ENCODE data around the gene BASP1.

The BASP1 gene

DNA sequence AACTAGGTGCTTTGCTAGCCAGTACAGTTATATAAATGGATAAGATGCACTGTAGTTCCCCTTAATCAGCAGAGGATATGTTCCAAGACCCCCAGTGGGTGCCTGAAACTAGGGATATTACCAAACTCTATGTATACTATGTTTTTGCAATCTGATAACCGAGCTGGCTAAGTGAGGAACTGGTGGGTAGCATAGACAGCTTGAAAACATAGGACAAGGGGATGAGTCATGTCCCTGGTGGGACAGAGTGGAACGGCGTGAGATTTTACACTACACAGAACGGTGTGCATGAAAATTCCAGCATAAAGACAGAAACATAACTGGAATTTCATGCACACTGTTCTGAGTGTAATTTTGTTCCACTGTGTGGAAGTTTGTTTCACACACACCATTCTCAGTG, 86.9 kb downstream of the BASP1 start:
- CTCF ChIA-PET = interaction anchor here (0.6 to 2.9 kb wide), 3 partner anchors 32 to 499 kb away, joined by 3 to 16 read pairs (median 3); no protein-coding TSS in a partner anchor
- Histone ChIP-seq H3K9me3 (ENCODE audit: control insufficient read depth, insufficient read depth, low read depth, low read length) (no peaks in the 10 kb centered on the region), H3K4me1 (ENCODE audit: control insufficient read depth, insufficient read depth, low read length) (peaks cover 32% of the 10 kb centered on the region), H3K4me3 (ENCODE audit: low read depth, low read length) (no peak overlapping the region), H3K36me3 (ENCODE audit: control insufficient read depth in 2 of 2, insufficient read depth in 1 of 2, low read length in 2 of 2) (no peaks in the 10 kb centered on the region), H3K27ac (ENCODE audit: extremely low read depth, low read depth, low read length) (peak overlapping the region; percentile 46; the same call in 1 of the 2 replicates)
- POLR2A ChIA-PET = interaction anchor here (2.8 to 3.1 kb wide), 2 partner anchors 75 to 87 kb away, joined by 14 to 25 read pairs; partner anchors contain the start of gene BASP1
- TF ChIP-seq ZIC2 (tag by site-specific recombination; IDR thresholded peaks at IDR 0.05) (peak; percentile 29; the same call in 1 of the 2 replicates), ZNF366 (tag by site-specific recombination; conservative IDR thresholded peaks at IDR 0.05) (peak; percentile 57), ZBTB17 (tag by site-specific recombination; IDR thresholded peaks at IDR 0.05) (peak; percentile 55), IKZF3 (tag by site-specific recombination; IDR thresholded peaks at IDR 0.05) (peak; percentile 40; the same call in 1 of the 2 replicates), KLF9 (tag by site-specific recombination; IDR thresholded peaks at IDR 0.05; ENCODE audit: low read depth) (no peak), BCL11A (tag by site-specific recombination; IDR thresholded peaks at IDR 0.05; ENCODE audit: low read depth) (no peak), ZNF600 (tag by site-specific recombination; IDR thresholded peaks at IDR 0.05) (peak; percentile 78), YY1 (tag by site-specific recombination; IDR thresholded peaks at IDR 0.05) (no peak), SP7 (tag by site-specific recombination; IDR thresholded peaks at IDR 0.05) (peak; percentile 48; the same call in 1 of the 2 replicates), ZEB2 (tag by site-specific recombination; IDR thresholded peaks at IDR 0.05) (peak; percentile 77)
- TF ChIP-seq, protein P1, sequence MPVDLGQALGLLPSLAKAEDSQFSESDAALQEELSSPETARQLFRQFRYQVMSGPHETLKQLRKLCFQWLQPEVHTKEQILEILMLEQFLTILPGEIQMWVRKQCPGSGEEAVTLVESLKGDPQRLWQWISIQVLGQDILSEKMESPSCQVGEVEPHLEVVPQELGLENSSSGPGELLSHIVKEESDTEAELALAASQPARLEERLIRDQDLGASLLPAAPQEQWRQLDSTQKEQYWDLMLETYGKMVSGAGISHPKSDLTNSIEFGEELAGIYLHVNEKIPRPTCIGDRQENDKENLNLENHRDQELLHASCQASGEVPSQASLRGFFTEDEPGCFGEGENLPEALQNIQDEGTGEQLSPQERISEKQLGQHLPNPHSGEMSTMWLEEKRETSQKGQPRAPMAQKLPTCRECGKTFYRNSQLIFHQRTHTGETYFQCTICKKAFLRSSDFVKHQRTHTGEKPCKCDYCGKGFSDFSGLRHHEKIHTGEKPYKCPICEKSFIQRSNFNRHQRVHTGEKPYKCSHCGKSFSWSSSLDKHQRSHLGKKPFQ (tag by site-specific recombination; IDR thresholded peaks at IDR 0.05) = 0 out of 2 replicates have a peak, but pooled peaks have one; percentile 10
- TF ChIP-seq, protein P2, sequence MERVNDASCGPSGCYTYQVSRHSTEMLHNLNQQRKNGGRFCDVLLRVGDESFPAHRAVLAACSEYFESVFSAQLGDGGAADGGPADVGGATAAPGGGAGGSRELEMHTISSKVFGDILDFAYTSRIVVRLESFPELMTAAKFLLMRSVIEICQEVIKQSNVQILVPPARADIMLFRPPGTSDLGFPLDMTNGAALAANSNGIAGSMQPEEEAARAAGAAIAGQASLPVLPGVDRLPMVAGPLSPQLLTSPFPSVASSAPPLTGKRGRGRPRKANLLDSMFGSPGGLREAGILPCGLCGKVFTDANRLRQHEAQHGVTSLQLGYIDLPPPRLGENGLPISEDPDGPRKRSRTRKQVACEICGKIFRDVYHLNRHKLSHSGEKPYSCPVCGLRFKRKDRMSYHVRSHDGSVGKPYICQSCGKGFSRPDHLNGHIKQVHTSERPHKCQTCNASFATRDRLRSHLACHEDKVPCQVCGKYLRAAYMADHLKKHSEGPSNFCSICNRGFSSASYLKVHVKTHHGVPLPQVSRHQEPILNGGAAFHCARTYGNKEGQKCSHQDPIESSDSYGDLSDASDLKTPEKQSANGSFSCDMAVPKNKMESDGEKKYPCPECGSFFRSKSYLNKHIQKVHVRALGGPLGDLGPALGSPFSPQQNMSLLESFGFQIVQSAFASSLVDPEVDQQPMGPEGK (tag by site-specific recombination; IDR thresholded peaks at IDR 0.05) = peak; percentile 26; the same call in 1 of the 2 replicates

DNA sequence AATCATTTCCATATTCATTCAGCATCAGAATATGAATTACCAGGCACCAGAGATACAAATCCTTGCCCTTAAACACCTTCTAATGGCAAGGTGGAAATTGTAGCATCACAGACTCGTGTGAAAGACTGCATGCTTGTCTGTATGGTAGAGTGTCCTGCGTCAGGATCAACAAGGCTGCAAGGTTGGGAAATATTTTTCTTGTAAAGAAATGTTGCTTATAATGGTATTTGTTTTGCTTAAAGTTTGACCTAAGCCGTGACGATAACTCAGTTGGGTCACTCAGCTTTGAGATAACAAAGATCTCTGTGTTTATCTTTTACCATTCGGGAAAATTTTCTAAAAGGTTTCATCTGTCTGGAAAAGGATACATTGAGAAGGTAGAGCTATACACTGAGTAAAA, 87.6 kb downstream of the BASP1 start:
- Histone ChIP-seq H3K27ac (ENCODE audit: extremely low read depth, low read depth, low read length) (peak overlapping the region; percentile 85), H3K36me3 (ENCODE audit: control insufficient read depth in 2 of 2, insufficient read depth in 1 of 2, low read length in 2 of 2) (no peaks in the 10 kb centered on the region), H3K4me3 (ENCODE audit: low read depth, low read length) (no peak overlapping the region), H3K9me3 (ENCODE audit: control insufficient read depth, insufficient read depth, low read depth, low read length) (no peaks in the 10 kb centered on the region), H3K4me1 (ENCODE audit: control insufficient read depth, insufficient read depth, low read length) (peaks cover 32% of the 10 kb centered on the region)
- ChIA-PET POLR2A (interaction anchor here (0.6 to 3.1 kb wide), 3 partner anchors 19 to 88 kb away, joined by 3 to 25 read pairs (median 14); partner anchors contain the start of gene BASP1), CTCF (interaction anchor here (0.6 to 2.9 kb wide), 4 partner anchors 11 to 533 kb away, joined by 3 to 16 read pairs (median 3); no protein-coding TSS in a partner anchor)
- TF ChIP-seq ZXDB (tag by site-specific recombination; IDR thresholded peaks at IDR 0.05) (0 out of 2 replicates have a peak, but pooled peaks have one; percentile 6), ZNF202 (tag by site-specific recombination; IDR thresholded peaks at IDR 0.05; ENCODE audit: borderline replicate concordance) (no peak), INSM2 (tag by site-specific recombination; IDR thresholded peaks at IDR 0.05) (0 out of 2 replicates have a peak, but pooled peaks have one; percentile 56), PRDM6 (tag by site-specific recombination; IDR thresholded peaks at IDR 0.05) (no peak), ZNF211 (tag by site-specific recombination; IDR thresholded peaks at IDR 0.05; ENCODE audit: low read depth) (no peak), ZNF16 (tag by site-specific recombination; IDR thresholded peaks at IDR 0.05; ENCODE audit: low read depth) (no peak), ZNF629 (tag by site-specific recombination; IDR thresholded peaks at IDR 0.05) (peak; percentile 67), KLF10 (tag by site-specific recombination; IDR thresholded peaks at IDR 0.05) (no peak), GLIS2 (tag by site-specific recombination; IDR thresholded peaks at IDR 0.05) (no peak), ZNF223 (tag by site-specific recombination; IDR thresholded peaks at IDR 0.05) (no peak)
- TF ChIP-seq, protein P3, sequence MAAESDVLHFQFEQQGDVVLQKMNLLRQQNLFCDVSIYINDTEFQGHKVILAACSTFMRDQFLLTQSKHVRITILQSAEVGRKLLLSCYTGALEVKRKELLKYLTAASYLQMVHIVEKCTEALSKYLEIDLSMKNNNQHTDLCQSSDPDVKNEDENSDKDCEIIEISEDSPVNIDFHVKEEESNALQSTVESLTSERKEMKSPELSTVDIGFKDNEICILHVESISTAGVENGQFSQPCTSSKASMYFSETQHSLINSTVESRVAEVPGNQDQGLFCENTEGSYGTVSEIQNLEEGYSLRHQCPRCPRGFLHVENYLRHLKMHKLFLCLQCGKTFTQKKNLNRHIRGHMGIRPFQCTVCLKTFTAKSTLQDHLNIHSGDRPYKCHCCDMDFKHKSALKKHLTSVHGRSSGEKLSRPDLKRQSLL (tag by site-specific recombination; IDR thresholded peaks at IDR 0.05) = no peak

Measured in HEK293 (cell line).